Common myeloid progenitor, CD34-positive (primary cell): ENCODE data around the gene APCDD1L.
"Not testable (repeated sequence)": the region's sequence is repeated elsewhere in the genome, so short reads cannot be mapped to it uniquely, and the experiment has no call there.

Source experiments
- CTCF ChIA-PET: fragments of 350-600 bp; sonication (Branson Sonifier 250); formaldehyde crosslinking; loops from one replicate; lab custom pipeline; 2021; ENCODE audit warnings: antibody characterized with exemption; lab: Charles Lee
- POLR2A ChIA-PET: fragments of 350-600 bp; sonication (Branson Sonifier 250); formaldehyde crosslinking; loops from one replicate; lab custom pipeline; 2021; ENCODE audit warnings: antibody characterized with exemption; lab: Charles Lee
- DNase-seq, 3 donors: peaks; one replicate each; pipeline versions ENCODE4 v3.0.0 to v3.0.0-alpha.2; 2013
- H3K27ac ChIP-seq, 2 experiments: 1 replicate in 1 of 2; 2 replicates in 1 of 2; pipeline ENCODE4 v1.7.0; 2013; ENCODE audit warnings: inconsistent platforms in 2 of 2, low read length in 2 of 2, mild to moderate bottlenecking in 2 of 2, low read depth in 1 of 2, moderate library complexity in 1 of 2; ENCODE audit not compliant: severe bottlenecking in 2 of 2, insufficient read depth in 1 of 2, poor library complexity in 1 of 2
- H3K27me3 ChIP-seq, 5 experiments: replicated peaks in 2 of 5; 1 replicate in 3 of 5; 2 replicates in 2 of 5; pipeline versions ENCODE4 v1.6.1 to v1.7.0; 2013; ENCODE audit warnings: low read length in 4 of 5, mild to moderate bottlenecking in 2 of 5, moderate library complexity in 2 of 5, inconsistent platforms in 1 of 5; ENCODE audit not compliant: insufficient read depth in 5 of 5, control insufficient read depth in 4 of 5
- H3K36me3 ChIP-seq, 4 experiments: 1 replicate in 2 of 4; 2 replicates in 2 of 4; pipeline versions ENCODE4 v1.6.1 to v1.7.0; 2013; ENCODE audit warnings: low read length in 3 of 4, control low read depth in 1 of 4, mild to moderate bottlenecking in 1 of 4; ENCODE audit not compliant: control insufficient read depth in 4 of 4, insufficient read depth in 4 of 4
- H3K4me1 ChIP-seq, 4 experiments: 1 replicate in 3 of 4; 2 replicates in 1 of 4; pipeline versions ENCODE4 v1.6.1 to v1.7.1; 2013; ENCODE audit warnings: low read length in 3 of 4, mild to moderate bottlenecking in 3 of 4, control low read depth in 1 of 4, inconsistent platforms in 1 of 4, moderate library complexity in 1 of 4; ENCODE audit not compliant: control insufficient read depth in 4 of 4, insufficient read depth in 4 of 4; ENCODE audit errors: control extremely low read depth in 1 of 4
- H3K4me3 ChIP-seq, 7 experiments: 1 replicate in 4 of 7; 2 replicates in 3 of 7; pipeline versions ENCODE4 v1.5.1 to v1.7.0; 2013; ENCODE audit warnings: mild to moderate bottlenecking in 7 of 7, low read length in 6 of 7, moderate library complexity in 6 of 7, inconsistent platforms in 2 of 7, low read depth in 2 of 7, control low read depth in 1 of 7; ENCODE audit not compliant: insufficient read depth in 4 of 7, control insufficient read depth in 1 of 7; ENCODE audit errors: extremely low read depth in 1 of 7
- H3K9me3 ChIP-seq, 5 experiments: 1 replicate in 4 of 5; 2 replicates in 1 of 5; pipeline versions ENCODE4 v1.6.1 to v1.7.1; 2013; ENCODE audit warnings: low read length in 4 of 5, mild to moderate bottlenecking in 2 of 5, inconsistent platforms in 1 of 5, low read depth in 1 of 5, moderate library complexity in 1 of 5; ENCODE audit not compliant: control insufficient read depth in 4 of 5, insufficient read depth in 2 of 5; ENCODE audit errors: control extremely low read depth in 1 of 5
- WGBS: methylation state at CpG from one replicate; pipeline ENCODE4 v1.1.5; 2013; ENCODE audit not compliant: insufficient coverage; 5-methylcytosine and 5-hydroxymethylcytosine counted together

APCDD1L gene

DNA sequence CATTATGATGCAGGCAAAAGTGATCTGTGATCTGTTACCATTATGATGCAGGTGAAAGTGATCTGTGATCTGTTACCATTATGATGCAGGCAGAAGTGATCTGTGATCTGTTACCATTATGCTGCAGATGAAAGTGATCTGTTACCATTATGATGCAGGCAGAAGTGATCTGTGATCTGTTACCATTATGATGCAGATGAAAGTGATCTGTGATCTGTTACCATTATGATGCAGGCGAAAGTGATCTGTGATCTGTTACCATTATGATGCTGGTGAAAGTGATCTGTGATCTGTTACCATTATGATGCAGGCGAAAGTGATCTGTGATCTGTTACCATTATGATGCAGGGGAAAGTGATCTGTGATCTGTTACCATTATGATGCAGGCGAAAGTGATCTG lies 87.6 kb downstream of the APCDD1L start:
- CTCF ChIA-PET, H3K27ac ChIP-seq, H3K4me3 ChIP-seq, POLR2A ChIA-PET, H3K27me3 ChIP-seq, H3K9me3 ChIP-seq, H3K4me1 ChIP-seq, DNase-seq: not testable (repeated sequence)
- H3K36me3 ChIP-seq = peaks cover 4 to 35% (median 23%) of the 10 kb centered on the region in 4 experiments
- 100% methylated on average over 2 of the region's 3 CpGs for WGBS

GRCh38 chr20:58424218-58424969 lies 90.8 kb downstream of the APCDD1L start:
- H3K36me3 ChIP-seq = peaks cover 4 to 50% (median 33%) of the 10 kb centered on the region in 4 experiments
- H3K27ac ChIP-seq = no peak overlapping the region
- H3K4me3 ChIP-seq = no peak overlapping the region
- ChIA-PET POLR2A (no interaction called here), CTCF (interaction anchor here (1.2 kb wide), 1 partner anchor 9 kb away, joined by 5 read pairs; no protein-coding TSS in a partner anchor)
- no peaks in the 10 kb centered on the region for H3K4me1 ChIP-seq
- DNase-seq = no peak
- H3K9me3 ChIP-seq = peaks cover 0 to 3% (median 2%) of the 10 kb centered on the region in 5 experiments
- WGBS = 94% methylated on average over 5 of the region's 6 CpGs
- no peaks in the 10 kb centered on the region for H3K27me3 ChIP-seq

GRCh38 chr20:58421497-58421850 lies 93.7 kb downstream of the APCDD1L start:
- H3K27me3 ChIP-seq = no peaks in the 10 kb centered on the region
- ChIA-PET POLR2A (no interaction called here), CTCF (interaction anchor here (0.8 to 1.3 kb wide), 3 partner anchors 9 to 152 kb away, joined by 3 to 4 read pairs (median 3); no protein-coding TSS in a partner anchor)
- no peaks in the 10 kb centered on the region for H3K4me1 ChIP-seq
- peaks cover 4 to 57% (median 26%) of the 10 kb centered on the region in 4 experiments for H3K36me3 ChIP-seq
- no peak overlapping the region for H3K27ac ChIP-seq
- DNase-seq = no peak
- peaks cover 0 to 3% (median 0%) of the 10 kb centered on the region in 5 experiments for H3K9me3 ChIP-seq
- no peak overlapping the region for H3K4me3 ChIP-seq
- 88% methylated on average over 1 of the region's 1 CpG for WGBS

- Histone ChIP-seq H3K36me3 (peaks cover 4 to 54% (median 23%) of the 10 kb centered on the region in 4 experiments), H3K27me3 (no peaks in the 10 kb centered on the region), H3K9me3 (no peaks in the 10 kb centered on the region), H3K27ac (no peak overlapping the region), H3K4me3 (no peak overlapping the region), H3K4me1 (no peaks in the 10 kb centered on the region)
- 93% methylated on average over 2 of the region's 5 CpGs for WGBS
- CTCF ChIA-PET = interaction anchor here (0.8 to 1.3 kb wide), 3 partner anchors 9 to 151 kb away, joined by 3 to 4 read pairs (median 3); no protein-coding TSS in a partner anchor
- no peak for DNase-seq
- POLR2A ChIA-PET = no interaction called here
Observed at GRCh38 chr20:58420798-58421496, 94.3 kb downstream of the APCDD1L start.

DNA sequence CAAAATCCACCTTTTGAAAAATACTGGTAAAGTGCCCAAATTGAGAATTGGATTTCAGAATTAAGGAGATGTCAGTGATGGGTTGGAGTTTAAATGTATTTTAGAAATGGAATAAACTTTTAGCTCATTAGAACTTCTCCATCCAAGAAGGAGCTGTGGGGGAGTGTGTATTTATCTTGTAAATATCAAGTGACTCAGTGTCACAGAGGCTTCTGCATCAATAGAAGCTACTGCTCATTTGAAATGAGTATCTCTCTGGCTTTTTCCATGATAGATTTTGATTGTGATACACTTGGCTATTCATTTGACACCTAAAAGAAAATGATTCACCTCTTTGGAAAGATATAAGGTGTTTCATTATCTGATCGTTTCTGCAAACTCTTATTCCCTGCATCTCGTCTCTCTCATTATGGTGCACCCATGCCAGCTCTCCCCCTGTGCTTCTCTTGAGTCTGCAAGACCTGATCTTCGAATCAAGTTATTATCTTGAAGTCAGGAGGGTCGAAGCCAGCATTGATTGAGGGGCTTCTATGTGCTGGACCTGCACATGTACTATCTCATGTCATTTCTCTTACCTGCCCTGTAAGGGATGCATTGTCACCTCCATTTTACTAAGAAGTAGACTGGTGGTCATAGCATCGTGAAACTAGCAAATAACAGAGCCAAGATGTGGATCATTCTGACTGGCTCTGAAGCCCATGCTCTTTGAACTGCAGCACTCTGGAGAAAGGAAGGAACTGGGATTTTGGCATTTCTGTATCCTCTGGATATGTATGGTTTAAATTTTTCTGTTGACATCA lies 96.0 kb downstream of the APCDD1L start:
- ChIA-PET CTCF (interaction anchor here (1.0 to 1.2 kb wide), 2 partner anchors 13 to 14 kb away, joined by 3 read pairs; no protein-coding TSS in a partner anchor), POLR2A (interaction anchor here (1.0 kb wide), 1 partner anchor 14 kb away, joined by 3 read pairs; no protein-coding TSS in a partner anchor)
- Histone ChIP-seq H3K36me3 (peaks cover 0 to 45% (median 20%) of the 10 kb centered on the region in 4 experiments), H3K4me1 (no peaks in the 10 kb centered on the region), H3K9me3 (no peaks in the 10 kb centered on the region), H3K4me3 (no peak overlapping the region), H3K27me3 (no peaks in the 10 kb centered on the region), H3K27ac (no peak overlapping the region)
- WGBS = 88% methylated on average over 5 of the region's 5 CpGs
- DNase-seq = no peak

GRCh38 chr20:58417438-58417837 lies 97.8 kb downstream of the APCDD1L start:
- no peaks in the 10 kb centered on the region for H3K9me3 ChIP-seq
- no peaks in the 10 kb centered on the region for H3K27me3 ChIP-seq
- WGBS = 100% methylated on average over 2 of the region's 3 CpGs
- no peak overlapping the region for H3K4me3 ChIP-seq
- CTCF ChIA-PET = interaction anchor here (1.0 kb wide), 1 partner anchor 180 kb away, joined by 3 read pairs; no protein-coding TSS in a partner anchor
- DNase-seq = no peak
- H3K4me1 ChIP-seq = no peaks in the 10 kb centered on the region
- H3K27ac ChIP-seq = no peak overlapping the region
- POLR2A ChIA-PET = no interaction called here
- peaks cover 0 to 36% (median 19%) of the 10 kb centered on the region in 4 experiments for H3K36me3 ChIP-seq
